H9 (cell line): Measurements from ENCODE around the gene CDK9. TPM values are rescaled to one million over a fixed set of nuclear protein-coding genes. Genes with fewer than 3 reads are reported as not detected.

Source experiments
- DNase-seq: peaks from one replicate; pipeline ENCODE4 v3.0.0-alpha.2; 2017
- H2AFZ ChIP-seq: one replicate; pipeline ENCODE4 v1.6.1; 2013; ENCODE audit warnings: mild to moderate bottlenecking, low read length, control low read depth, moderate library complexity
- H2AK5ac ChIP-seq: 2 replicates; pipeline ENCODE4 v1.6.1; 2013; ENCODE audit warnings: low read length, control low read depth, mixed read lengths; ENCODE audit not compliant: insufficient read length
- H2BK120ac ChIP-seq: one replicate; pipeline ENCODE4 v1.6.1; 2013; ENCODE audit warnings: low read depth, mild to moderate bottlenecking, low read length, control low read depth, inconsistent platforms; ENCODE audit not compliant: poor library complexity, severe bottlenecking
- H2BK12ac ChIP-seq: 2 replicates; pipeline ENCODE4 v1.6.1; 2013; ENCODE audit warnings: low read length, control low read depth, mixed read lengths, low read depth; ENCODE audit not compliant: insufficient read length
- H2BK15ac ChIP-seq: 2 replicates; pipeline ENCODE4 v1.6.1; 2013; ENCODE audit warnings: low read depth, low read length, control low read depth
- H2BK20ac ChIP-seq: one replicate; pipeline ENCODE4 v1.6.1; 2013; ENCODE audit warnings: low read depth, mild to moderate bottlenecking, low read length, control low read depth, inconsistent platforms; ENCODE audit not compliant: poor library complexity, severe bottlenecking
- H2BK5ac ChIP-seq: 2 replicates; pipeline ENCODE4 v1.6.1; 2013; ENCODE audit warnings: low read length, control low read depth, mixed read lengths; ENCODE audit not compliant: insufficient read length
- H3K14ac ChIP-seq: 2 replicates; pipeline ENCODE4 v1.6.1; 2013; ENCODE audit warnings: low read length, control low read depth; ENCODE audit not compliant: insufficient read depth
- H3K18ac ChIP-seq: 2 replicates; pipeline ENCODE4 v1.6.1; 2013; ENCODE audit warnings: low read depth, mild to moderate bottlenecking, mixed read lengths, low read length, control low read depth; ENCODE audit not compliant: insufficient read length
- H3K23ac ChIP-seq: 2 replicates; pipeline ENCODE4 v1.6.1; 2013; ENCODE audit warnings: low read length, control low read depth, mixed read lengths, low read depth; ENCODE audit not compliant: insufficient read length
- H3K23me2 ChIP-seq: 2 replicates; pipeline ENCODE4 v1.6.1; 2013; ENCODE audit warnings: low read depth, mild to moderate bottlenecking, mixed read lengths, low read length, control low read depth; ENCODE audit not compliant: insufficient read length, poor library complexity, severe bottlenecking
- H3K27ac ChIP-seq: 2 replicates; pipeline ENCODE4 v1.5.1; 2013; ENCODE audit warnings: low read length, control low read depth, mixed read lengths, low read depth; ENCODE audit not compliant: insufficient read length
- H3K27me3 ChIP-seq: 2 replicates; pipeline ENCODE4 v1.6.1; 2013; ENCODE audit warnings: low read length, control low read depth, inconsistent platforms; ENCODE audit not compliant: insufficient read depth
- H3K4ac ChIP-seq: 2 replicates; pipeline ENCODE4 v1.6.1; 2013; ENCODE audit warnings: low read depth, mild to moderate bottlenecking, control low read depth, inconsistent platforms, low read length, moderate library complexity
- H3K4me1 ChIP-seq: 2 replicates; pipeline ENCODE4 v1.6.1; 2013; ENCODE audit warnings: low read length, control low read depth, inconsistent platforms; ENCODE audit not compliant: insufficient read depth
- H3K4me2 ChIP-seq: 2 replicates; pipeline ENCODE4 v1.6.1; 2013; ENCODE audit warnings: low read length, control low read depth, mixed read lengths; ENCODE audit not compliant: insufficient read length, insufficient read depth
- H3K56ac ChIP-seq: 2 replicates; pipeline ENCODE4 v1.6.1; 2013; ENCODE audit warnings: low read depth, mild to moderate bottlenecking, mixed read lengths, low read length, control low read depth; ENCODE audit not compliant: insufficient read length
- H3K79me1 ChIP-seq: 2 replicates; pipeline ENCODE4 v1.6.1; 2013; ENCODE audit warnings: low read depth, mild to moderate bottlenecking, moderate library complexity, low read length, control low read depth, inconsistent platforms; ENCODE audit not compliant: insufficient read depth, poor library complexity, severe bottlenecking
- H3K79me2 ChIP-seq: 2 replicates; pipeline ENCODE4 v1.6.1; 2013; ENCODE audit warnings: low read length, control low read depth, inconsistent platforms; ENCODE audit not compliant: insufficient read depth
- H3K9ac ChIP-seq: 2 replicates; pipeline ENCODE4 v1.6.1; 2013; ENCODE audit warnings: low read length, control low read depth, mixed read lengths; ENCODE audit not compliant: insufficient read length; ENCODE audit errors: extremely low read depth
- H3K9me3 ChIP-seq: one replicate; pipeline ENCODE4 v1.6.1; 2013; ENCODE audit warnings: low read depth, low read length, inconsistent platforms; ENCODE audit not compliant: control insufficient read depth
- H3T11ph ChIP-seq: one replicate; pipeline ENCODE4 v1.6.1; 2013; ENCODE audit warnings: mild to moderate bottlenecking, low read length, control low read depth, inconsistent platforms
- H4K20me1 ChIP-seq: one replicate; pipeline ENCODE4 v1.6.1; 2013; ENCODE audit not compliant: control insufficient read depth, insufficient read length, insufficient read depth
- H4K5ac ChIP-seq: 2 replicates; pipeline ENCODE4 v1.6.1; 2013; ENCODE audit warnings: low read depth, mild to moderate bottlenecking, mixed read lengths, low read length, control low read depth; ENCODE audit not compliant: insufficient read length
- H4K8ac ChIP-seq: replicated peaks from 2 replicates; pipeline ENCODE4 v1.6.1; 2013; ENCODE audit warnings: low read length, control low read depth, mixed read lengths, low read depth; ENCODE audit not compliant: insufficient read length
- H4K91ac ChIP-seq: 2 replicates; pipeline ENCODE4 v1.6.1; 2013; ENCODE audit warnings: low read depth, mild to moderate bottlenecking, moderate library complexity, mixed read lengths, low read length, control low read depth; ENCODE audit not compliant: insufficient read length
- H3K27ac Mint-ChIP-seq, 3 experiments: 2 replicates in 2 of 3; 3 replicates in 1 of 3; pipeline ENCODE4 v1.8.0; 2020 to 2021; ENCODE audit warnings: mixed read lengths in 3 of 3, mild to moderate bottlenecking in 1 of 3, moderate library complexity in 1 of 3
- H3K27me3 Mint-ChIP-seq: 2 replicates; pipeline ENCODE4 v1.8.0; 2021; ENCODE audit warnings: low read depth, mild to moderate bottlenecking, moderate library complexity, mixed read lengths
- H3K36me3 Mint-ChIP-seq, 3 experiments: 2 replicates in 2 of 3; 3 replicates in 1 of 3; pipeline ENCODE4 v1.8.0; 2020 to 2021; ENCODE audit warnings: low read depth in 3 of 3, mixed read lengths in 3 of 3; ENCODE audit not compliant: insufficient read depth in 1 of 3
- H3K4me1 Mint-ChIP-seq, 2 experiments: 2 replicates each; pipeline ENCODE4 v1.8.0; 2020; ENCODE audit warnings: mixed read lengths in 2 of 2
- H3K4me3 Mint-ChIP-seq, 2 experiments: 2 replicates in 1 of 2; 3 replicates in 1 of 2; pipeline ENCODE4 v1.8.0; 2020 to 2021; ENCODE audit warnings: mild to moderate bottlenecking in 2 of 2, mixed read lengths in 2 of 2, moderate library complexity in 1 of 2
- H3K9me3 Mint-ChIP-seq, 2 experiments: 2 replicates in 1 of 2; 3 replicates in 1 of 2; pipeline ENCODE4 v1.8.0; 2020; ENCODE audit warnings: mild to moderate bottlenecking in 2 of 2, mixed read lengths in 2 of 2, moderate library complexity in 1 of 2
- CTCF ChIP-seq: fragments of 200-600 bp; sonication (generic); conservative IDR thresholded peaks from 3 replicates; pipeline ENCODE4 v1.8.0; 2021; ENCODE audit warnings: antibody characterized with exemption, mild to moderate bottlenecking
- WGBS: extraction: QIAGEN DNeasy Blood & Tissue Kit; methylation state at CpG from one replicate; pipeline ENCODE4 v1.1.7; 2013; ENCODE audit warnings: missing lambda C conversion rate, low lambda C conversion rate, mixed read lengths; ENCODE audit not compliant: insufficient read length; ENCODE audit errors: extremely low coverage; 5-methylcytosine and 5-hydroxymethylcytosine counted together
- total RNA-seq: library from RNA; stranded (reverse); gene quantifications from 2 replicates; pipeline ENCODE4 v1.2.1, GENCODE V29; 2021

The CDK9 gene
- total RNA-seq, 1 experiment from 2014 or later, result 85.7 TPM

GRCh38 chr9:127739614-127740330 lies 46.1 kb upstream of the CDK9 start:
- no peak for TF ChIP-seq CTCF
- no peak overlapping the region for H2BK12ac ChIP-seq

More at GRCh38 chr9:127739614-127740330, 46.1 kb upstream of the CDK9 start:
- Histone ChIP-seq H3K4me1 (no peaks in the 10 kb centered on the region), H3T11ph (no peak overlapping the region), H3K27me3 (no peaks in the 10 kb centered on the region), H3K79me2 (no peaks in the 10 kb centered on the region), H3K14ac (no peak overlapping the region), H4K8ac (no peak overlapping the region), H3K4me2 (no peak overlapping the region), H2AFZ (no peak overlapping the region), H3K9ac (no peak overlapping the region), H3K79me1 (no peaks in the 10 kb centered on the region), H2BK5ac (no peak overlapping the region), H3K56ac (no peak overlapping the region), H3K23me2 (peaks cover 7% of the 10 kb centered on the region), H2BK15ac (no peak overlapping the region), H4K20me1 (no peaks in the 10 kb centered on the region), H3K23ac (no peak overlapping the region), H3K27ac (no peak overlapping the region), H2AK5ac (no peak overlapping the region), H4K5ac (no peak overlapping the region), H3K4ac (no peak overlapping the region), H2BK120ac (no peak overlapping the region), H3K18ac (no peak overlapping the region), H4K91ac (no peak overlapping the region), H3K9me3 (no peaks in the 10 kb centered on the region), H2BK20ac (no peak overlapping the region)
- Mint-ChIP-seq H3K9me3 (no peaks in the 10 kb centered on the region), H3K27me3 (peaks cover 22% of the 10 kb centered on the region), H3K36me3 (no peaks in the 10 kb centered on the region), H3K4me3 (no peak overlapping the region), H3K4me1 (peaks cover 6 to 18% of the 10 kb centered on the region in 2 experiments), H3K27ac (no peak overlapping the region)
- DNase-seq, result no peak
- WGBS, result no CpG with 5 or more reads among the region's 19 CpGs
